Ammon's horn (tissue), 1 donor: Measurements from ENCODE around the gene CD44.
A peak's percentile ranks its signal among the peaks of the same experiment; 100 is the strongest.
"Not testable (repeated sequence)": the region's sequence is repeated elsewhere in the genome, so short reads cannot be mapped to it uniquely, and the experiment has no call there.

Experiments
- DNase-seq: peaks from one replicate; pipeline ENCODE4 v3.0.0-alpha.2; 2016; ENCODE audit warnings: low spot score

CD44 gene

DNA sequence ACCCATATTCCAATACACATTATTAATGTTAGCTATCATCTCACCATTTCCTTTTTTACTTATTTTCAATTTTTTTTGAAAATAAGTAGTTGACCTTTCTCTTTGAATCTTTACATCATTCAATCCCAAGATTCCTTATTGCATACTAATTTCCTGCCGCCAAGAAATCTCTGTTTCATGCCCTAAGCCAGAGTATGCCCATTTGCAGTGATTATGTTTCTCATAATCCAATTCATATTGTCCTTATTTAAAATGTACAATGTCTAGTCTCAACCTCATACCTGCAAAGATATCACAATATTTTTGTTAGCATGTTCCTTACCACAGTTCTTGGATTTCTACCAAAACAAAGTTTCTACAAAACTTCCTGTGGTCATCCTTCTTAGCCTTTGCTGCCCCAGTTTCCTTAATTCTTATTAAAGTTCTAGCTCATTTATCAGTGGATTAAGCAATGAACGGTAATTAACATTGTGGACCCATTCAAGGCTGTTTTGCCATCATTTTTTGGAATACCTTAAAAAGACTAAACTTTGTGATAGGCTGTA is 75.3 kb downstream of the CD44 start:
- no peak for DNase-seq

GRCh38 chr11:35214792-35215193 is 75.8 kb downstream of the CD44 start:
- DNase-seq = no peak

- DNase-seq = no peak
Observed at GRCh38 chr11:35215945-35216344, 77.0 kb downstream of the CD44 start.

DNA sequence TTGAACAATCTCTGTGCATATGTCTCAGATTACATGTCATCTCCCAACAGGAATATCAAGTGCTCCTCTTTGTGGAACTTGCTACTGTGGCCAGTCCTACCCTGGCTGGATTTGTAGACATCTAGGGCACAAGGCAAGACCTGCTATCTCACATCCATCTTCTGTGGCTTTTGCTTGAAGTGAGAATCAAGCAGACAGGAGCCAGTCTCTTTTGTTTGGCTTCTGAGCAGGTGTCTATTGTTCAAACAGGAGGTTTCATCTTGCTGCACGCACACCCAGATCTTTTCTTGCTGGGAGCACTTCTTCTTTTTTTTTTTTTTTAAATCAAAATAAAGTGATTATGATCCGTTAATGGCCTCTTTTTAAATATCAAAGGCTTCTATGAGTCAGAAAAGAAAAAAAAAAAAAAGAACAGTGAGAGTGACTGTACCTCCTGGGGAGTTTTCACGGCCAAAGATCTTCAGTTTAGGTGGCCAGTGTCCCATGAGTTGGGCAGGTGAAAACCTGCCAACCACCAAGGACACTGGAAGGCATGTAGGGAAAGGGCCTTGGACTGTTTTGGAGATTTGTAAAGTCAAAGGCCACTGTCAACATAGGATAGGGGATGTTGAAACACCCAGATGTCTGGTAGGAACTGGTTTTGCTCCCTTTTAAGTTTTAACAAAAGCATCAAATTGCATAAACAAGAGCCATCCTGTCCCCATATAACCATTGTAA is 78.1 kb downstream of the CD44 start:
- no peak for DNase-seq

GRCh38 chr11:35218956-35219355 is 80.0 kb downstream of the CD44 start:
- DNase-seq = no peak

DNA sequence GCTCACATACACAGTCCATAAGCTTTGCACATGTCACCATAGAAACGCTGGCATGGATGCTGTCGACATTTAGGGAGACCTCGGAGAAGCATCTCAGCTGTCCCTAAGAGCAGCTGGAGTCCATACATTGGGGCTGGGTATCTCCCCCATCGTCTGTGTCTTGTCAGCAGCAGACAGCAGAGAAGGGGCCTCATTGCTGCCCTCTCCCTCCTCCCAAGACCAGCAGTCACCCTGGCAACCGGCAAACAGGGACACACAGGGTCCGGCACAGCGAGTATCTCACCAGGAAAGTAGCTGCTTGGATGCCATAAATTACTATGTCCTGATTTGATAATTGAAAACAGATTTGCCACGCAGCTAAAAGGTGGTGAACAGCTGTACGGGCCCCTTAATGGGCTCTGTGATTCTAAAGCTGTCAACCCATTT is 84.4 kb downstream of the CD44 start:
- peak; percentile 15 for DNase-seq

DNA sequence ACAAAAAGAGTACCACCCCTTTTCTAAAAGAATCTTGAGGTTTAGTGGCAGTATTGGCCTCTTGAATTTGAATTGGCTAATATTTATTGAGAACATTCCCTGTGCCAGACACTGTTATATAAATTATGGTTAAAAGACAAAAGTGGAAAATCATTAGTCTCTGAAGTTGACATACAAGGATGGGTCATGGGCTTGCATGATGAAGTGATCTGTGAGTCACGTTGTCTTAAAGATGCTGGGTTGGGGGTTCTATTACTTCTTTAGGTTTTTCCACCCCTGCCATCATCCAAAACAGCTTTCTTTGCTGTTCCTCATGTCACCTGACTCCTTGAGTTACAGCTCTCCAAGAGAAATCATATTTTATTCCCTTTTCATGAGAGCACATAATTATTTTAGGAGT is 85.0 kb downstream of the CD44 start:
- DNase-seq = no peak

- no peak for DNase-seq
Observed at GRCh38 chr11:35225946-35226520, 87.1 kb downstream of the CD44 start.

GRCh38 chr11:35226756-35227155 is 87.8 kb downstream of the CD44 start:
- DNase-seq = not testable (repeated sequence)

- DNase-seq = peak; percentile 26
Observed at GRCh38 chr11:35227576-35228327, 88.8 kb downstream of the CD44 start.

DNA sequence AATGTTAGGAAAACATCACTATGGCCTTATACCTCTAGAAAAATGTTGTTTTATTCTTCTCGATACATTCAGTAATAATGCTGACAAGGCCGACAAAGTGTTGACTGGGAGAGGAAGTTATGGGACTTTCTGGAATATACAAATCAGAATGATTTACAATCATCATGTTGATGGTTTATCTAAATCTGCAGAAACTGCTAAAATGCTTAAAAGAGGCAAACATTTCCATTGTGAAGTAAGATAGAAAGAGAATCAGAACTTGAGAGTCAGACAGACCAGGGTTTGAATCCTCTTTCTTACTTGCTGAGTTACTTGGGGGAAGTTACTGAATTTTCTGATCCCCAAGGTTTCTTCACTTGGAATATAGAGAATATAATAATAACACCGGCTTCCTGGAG is 89.4 kb downstream of the CD44 start:
- no peak for DNase-seq

DNA sequence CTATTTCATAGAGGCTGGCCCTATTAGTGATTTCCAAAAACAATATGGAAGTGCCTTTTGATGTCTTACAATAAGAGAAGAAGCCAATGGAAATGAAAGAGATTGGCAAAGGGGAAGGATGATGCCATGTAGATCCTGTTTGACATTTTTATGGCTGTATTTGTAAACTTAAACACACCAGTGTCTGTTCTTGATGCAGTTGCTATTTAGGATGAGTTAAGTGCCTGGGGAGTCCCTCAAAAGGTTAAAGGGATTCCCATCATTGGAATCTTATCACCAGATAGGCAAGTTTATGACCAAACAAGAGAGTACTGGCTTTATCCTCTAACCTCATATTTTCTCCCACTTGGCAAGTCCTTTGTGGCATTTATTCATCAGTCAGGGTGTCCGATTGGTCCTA is 91.4 kb downstream of the CD44 start:
- no peak for DNase-seq

- DNase-seq = no peak
Observed at GRCh38 chr11:35231076-35231860, 92.3 kb downstream of the CD44 start.

DNA sequence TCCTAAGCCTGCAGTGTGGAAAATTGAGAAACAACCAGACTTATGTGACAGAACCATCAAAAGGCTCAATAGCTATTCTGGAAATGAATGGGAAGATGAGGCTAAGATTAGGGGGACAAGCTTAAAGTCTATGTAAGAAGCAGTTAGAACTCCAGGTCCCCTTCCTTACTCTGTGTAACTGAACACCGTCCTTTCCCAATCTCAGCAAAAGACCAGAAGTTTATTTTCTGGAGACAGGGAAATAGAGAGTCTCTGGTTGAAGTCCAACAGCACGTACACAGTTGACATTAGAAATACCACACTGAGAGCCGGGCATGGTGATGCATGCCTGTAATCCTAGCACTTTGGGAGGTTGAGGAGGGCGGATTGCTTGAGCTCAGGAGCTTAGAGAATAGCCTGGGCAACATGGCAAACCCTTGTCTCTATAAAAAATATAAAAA is 93.9 kb downstream of the CD44 start:
- no peak for DNase-seq

DNA sequence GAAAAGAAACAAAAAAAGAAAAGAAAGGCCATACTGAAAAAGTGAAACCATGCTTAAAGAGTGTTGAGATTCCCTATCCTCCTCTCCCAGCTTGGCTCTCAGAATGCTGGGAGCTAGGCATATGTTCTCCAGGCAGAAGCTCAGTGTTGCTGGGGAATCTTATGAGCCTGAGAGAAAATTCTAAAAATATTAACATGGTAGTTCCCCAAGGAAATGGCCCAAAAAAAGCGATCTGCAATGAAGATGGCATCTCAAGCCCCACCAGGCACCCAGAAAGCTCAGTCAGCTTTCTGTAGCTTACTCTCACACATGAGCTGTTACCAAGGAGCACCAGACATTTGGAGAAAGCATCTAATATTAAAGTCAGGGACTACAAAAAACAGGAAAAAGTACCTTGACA is 94.5 kb downstream of the CD44 start:
- no peak for DNase-seq

- DNase-seq = no peak
Observed at GRCh38 chr11:35234460-35235156, 95.6 kb downstream of the CD44 start.

GRCh38 chr11:35235157-35235468 is 96.1 kb downstream of the CD44 start:
- no peak for DNase-seq

- no peak for DNase-seq
Observed at GRCh38 chr11:35235498-35235897, 96.5 kb downstream of the CD44 start.

DNA sequence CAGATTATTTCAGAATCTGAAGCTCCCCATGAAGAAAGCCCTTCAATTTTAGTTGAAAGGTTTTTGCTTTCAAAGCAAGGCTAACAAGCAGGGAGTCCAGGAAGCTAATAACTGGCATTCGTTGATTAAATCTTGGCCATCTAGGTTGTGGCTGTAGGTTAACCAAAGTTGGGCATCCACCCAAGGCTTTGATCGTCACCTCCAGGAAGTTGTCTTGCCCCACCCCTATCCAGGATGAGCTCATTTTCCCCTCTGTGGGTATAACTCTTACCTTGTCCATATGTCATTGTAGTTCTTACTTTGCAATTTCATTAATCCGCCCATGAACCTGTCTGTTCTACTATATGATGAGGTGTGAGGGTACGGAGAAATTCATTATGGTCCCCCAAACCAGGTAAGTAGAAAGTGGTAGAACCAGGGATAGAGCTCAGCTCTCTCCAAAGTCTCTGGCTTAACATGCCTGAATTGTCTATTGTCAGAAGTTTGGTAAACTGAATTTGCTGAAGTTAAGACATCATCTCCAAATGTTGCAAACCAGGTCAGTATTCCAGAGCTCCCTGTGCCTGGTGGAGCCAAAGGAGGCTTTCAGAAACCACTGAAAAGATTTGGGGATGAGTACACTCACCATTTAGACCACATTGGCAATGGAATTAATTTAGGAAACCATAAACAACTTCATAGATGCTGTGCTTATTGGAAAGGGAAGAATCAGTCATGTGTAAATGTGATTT is 97.1 kb downstream of the CD44 start:
- DNase-seq = no peak

GRCh38 chr11:35236667-35237003 is 97.7 kb downstream of the CD44 start:
- DNase-seq = peak; percentile 45

- no peak for DNase-seq
Observed at GRCh38 chr11:35237351-35237750, 98.4 kb downstream of the CD44 start.
